ENCODE results near the gene ZNF277.
"Not testable (repeated sequence)": the region's sequence is repeated elsewhere in the genome, so short reads cannot be mapped to it uniquely, and the experiment has no call there.

The ZNF277 gene

GRCh38 chr7:112386619-112387018 is 180.1 kb downstream of the ZNF277 start:
- no peak for DNase-seq (ENCODE audit: low read depth)
- H3K4me1 ChIP-seq (ENCODE audit: control insufficient read depth, insufficient read depth, low read length) = no peaks in the 10 kb centered on the region
- H3K9ac ChIP-seq (ENCODE audit: low read length) = no peak overlapping the region
- H3K9me3 ChIP-seq (ENCODE audit: control insufficient read depth, low read length) = no peaks in the 10 kb centered on the region
- no peaks in the 10 kb centered on the region for H3K36me3 ChIP-seq (ENCODE audit: control insufficient read depth, insufficient read depth, low read length, severe bottlenecking)
- no peak overlapping the region for H3K4me3 ChIP-seq (ENCODE audit: low read length)
- H3K27me3 ChIP-seq (replicated peaks; ENCODE audit: control insufficient read depth, insufficient read depth, low read length) = no peaks in the 10 kb centered on the region

GRCh38 chr7:112390167-112390566 is 183.7 kb downstream of the ZNF277 start:
- peaks cover 5% of the 10 kb centered on the region for H3K4me1 ChIP-seq (ENCODE audit: control insufficient read depth, insufficient read depth, low read length)
- no peaks in the 10 kb centered on the region for H3K36me3 ChIP-seq (ENCODE audit: control insufficient read depth, insufficient read depth, low read length, severe bottlenecking)
- no peak overlapping the region for H3K9ac ChIP-seq (ENCODE audit: low read length)
- no peaks in the 10 kb centered on the region for H3K27me3 ChIP-seq (replicated peaks; ENCODE audit: control insufficient read depth, insufficient read depth, low read length)
- H3K9me3 ChIP-seq (ENCODE audit: control insufficient read depth, low read length) = no peaks in the 10 kb centered on the region
- no peak overlapping the region for H3K4me3 ChIP-seq (ENCODE audit: low read length)
- DNase-seq (ENCODE audit: low read depth) = no peak

DNA sequence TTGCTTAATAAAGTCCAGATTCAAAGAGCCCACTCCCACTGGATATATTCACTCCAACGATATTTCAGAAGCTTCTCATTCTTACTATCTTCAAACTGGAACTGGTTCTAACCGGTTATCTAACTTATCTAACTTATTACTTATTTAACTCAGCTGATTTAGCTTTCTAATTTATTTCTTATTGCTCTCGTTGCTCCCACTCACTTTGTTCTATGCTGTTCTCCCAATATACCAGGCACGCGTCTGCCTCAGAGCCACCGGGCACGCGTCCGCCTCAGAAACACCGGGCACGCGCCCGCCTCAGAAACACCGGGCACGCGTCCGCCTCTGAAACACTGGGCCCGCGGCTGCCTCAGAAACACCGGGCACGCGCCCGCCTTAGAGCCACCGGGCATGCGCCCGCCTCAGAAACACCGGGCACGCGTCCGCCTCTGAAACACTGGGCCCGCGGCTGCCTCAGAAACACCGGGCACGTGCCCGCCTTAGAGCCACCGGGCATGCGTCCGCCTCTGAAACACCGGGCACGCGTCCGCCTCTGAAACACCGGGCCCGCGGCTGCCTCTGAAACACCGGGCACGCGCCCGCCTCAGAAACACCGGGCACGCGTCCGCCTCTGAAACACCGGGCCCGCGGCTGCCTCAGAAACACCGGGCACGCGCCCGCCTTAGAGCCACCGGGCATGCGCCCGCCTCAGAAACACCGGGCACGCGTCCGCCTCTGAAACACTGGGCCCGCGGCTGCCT is 184.8 kb downstream of the ZNF277 start:
- peak overlapping the region; percentile 83 for H3K4me3 ChIP-seq (ENCODE audit: low read length)
- H3K27me3 ChIP-seq (replicated peaks; ENCODE audit: control insufficient read depth, insufficient read depth, low read length); H3K4me1 ChIP-seq (ENCODE audit: control insufficient read depth, insufficient read depth, low read length); H3K36me3 ChIP-seq (ENCODE audit: control insufficient read depth, insufficient read depth, low read length, severe bottlenecking); H3K9me3 ChIP-seq (ENCODE audit: control insufficient read depth, low read length): not testable (repeated sequence)
- peak overlapping the region; percentile 83 for H3K9ac ChIP-seq (ENCODE audit: low read length)
- peak; percentile 69 for DNase-seq (ENCODE audit: low read depth)

- not testable (repeated sequence) for H3K36me3 ChIP-seq (ENCODE audit: control insufficient read depth, insufficient read depth, low read length, severe bottlenecking); H3K4me1 ChIP-seq (ENCODE audit: control insufficient read depth, insufficient read depth, low read length); H3K27me3 ChIP-seq (replicated peaks; ENCODE audit: control insufficient read depth, insufficient read depth, low read length); H3K9me3 ChIP-seq (ENCODE audit: control insufficient read depth, low read length)
- peak; percentile 72 for DNase-seq (ENCODE audit: low read depth)
- Histone ChIP-seq H3K9ac (ENCODE audit: low read length) (peak overlapping the region; percentile 83), H3K4me3 (ENCODE audit: low read length) (peak overlapping the region; percentile 83)
Observed at GRCh38 chr7:112391841-112392286, 185.4 kb downstream of the ZNF277 start.
